HG03060 (cell line): ENCODE data around the gene YKT6.
"Not testable (repeated sequence)": the region's sequence is repeated elsewhere in the genome, so short reads cannot be mapped to it uniquely, and the experiment has no call there.

Experiments
- ATAC-seq: cut with Tn5 transposase; IDR thresholded peaks from one replicate; pipeline ENCODE4 v1.9.1; 2021; ENCODE audit warnings: low read depth, moderate number of reproducible peaks; ENCODE audit not compliant: unreplicated experiment

Gene YKT6

GRCh38 chr7:44189993-44190872 lies 10.5 kb upstream of the YKT6 start:
- no peak for ATAC-seq

- no peak for ATAC-seq
Measured at GRCh38 chr7:44191171-44191570, 9.6 kb upstream of the YKT6 start.

GRCh38 chr7:44193011-44193802 lies 7.6 kb upstream of the YKT6 start:
- ATAC-seq: no peak

GRCh38 chr7:44194069-44194468 lies 6.7 kb upstream of the YKT6 start:
- no peak for ATAC-seq

GRCh38 chr7:44194562-44195145 lies 6.1 kb upstream of the YKT6 start:
- no peak for ATAC-seq

GRCh38 chr7:44195889-44196288 lies 4.9 kb upstream of the YKT6 start:
- no peak for ATAC-seq

- no peak for ATAC-seq
Measured at GRCh38 chr7:44196450-44196872, 4.3 kb upstream of the YKT6 start.

- ATAC-seq: no peak
Measured at GRCh38 chr7:44197474-44197873, 3.3 kb upstream of the YKT6 start.

GRCh38 chr7:44200163-44200562 lies 615 bp upstream of the YKT6 start:
- not testable (repeated sequence) for ATAC-seq

- no peak for ATAC-seq
Measured at GRCh38 chr7:44201813-44202212, 1.0 kb downstream of the YKT6 start.

GRCh38 chr7:44206008-44206407 lies 5.2 kb downstream of the YKT6 start:
- no peak for ATAC-seq

GRCh38 chr7:44208085-44208484 lies 7.3 kb downstream of the YKT6 start:
- no peak for ATAC-seq

GRCh38 chr7:44210107-44210506 lies 9.3 kb downstream of the YKT6 start:
- ATAC-seq: no peak

- ATAC-seq: no peak
Measured at GRCh38 chr7:44211126-44211675, 10.4 kb downstream of the YKT6 start.

GRCh38 chr7:44212018-44212417 lies 11.2 kb downstream of the YKT6 start:
- no peak for ATAC-seq

- ATAC-seq: no peak
Measured at GRCh38 chr7:44212581-44213184, 11.9 kb downstream of the YKT6 start.

- ATAC-seq: no peak
Measured at GRCh38 chr7:44213206-44213876, 12.6 kb downstream of the YKT6 start.

- no peak for ATAC-seq
Measured at GRCh38 chr7:44213877-44214388, 13.2 kb downstream of the YKT6 start.

- no peak for ATAC-seq
Measured at GRCh38 chr7:44215531-44215930, 14.8 kb downstream of the YKT6 start.

GRCh38 chr7:44216019-44216418 lies 15.2 kb downstream of the YKT6 start:
- no peak for ATAC-seq
